Heart left ventricle (tissue), 13 donors: Measurements from ENCODE around the gene TBCD.

Experiments
- POLR2A ChIP-seq, 2 donors: fragments of 450-650 bp; IDR thresholded peaks; one replicate each; pipeline ENCODE4 v1.6.1; 2017; ENCODE audit warnings: antibody characterized with exemption in 2 of 2, mild to moderate bottlenecking in 2 of 2, moderate library complexity in 2 of 2
- TF ChIP-seq, protein P1 (sequence below), 12 donors: fragments of 200-600 bp; sonication (generic) in 4 of 12; IDR thresholded peaks; one replicate each; pipeline versions ENCODE4 v1.5.0 to v1.8.0; 2018 to 2022; ENCODE audit warnings: antibody characterized with exemption in 12 of 12, mild to moderate bottlenecking in 5 of 12
- donor health status: ischemic (EF 13 %, LVEDD 7.1; RV severe dilation, severe dysfunction).
- donor health status: DM: no; HTN: yes; CAD: no.
- donor health status: DM: no; HTN: no; CAD: no.
- donor health status: ischemic (EF 25% LVEDD 6.9; RV normal size, moderate dysfunction).
- donor health status: ischemic (EF 25% LVEDD 5.7; RV mildly dilated, moderate dysfunction).
- donor health status: ischemic (EF 35%, LVEDD 5.7; RV mildly dilated, moderate dysfunction).
- donor health status: nonischemic (EF 11% LVEDD 7.7; RV severe dilation, severe dysfunction).
- donor health status: DM: yes; HTN: yes; CAD: no.
- donor health status: PGD.
- donor health status: ischemic (EF 29% LVEDD 5.4; RV normal size, mild dysfunction).
- donor health status: nonischemic (EF 23%, LVEDD 6.1; RV moderate dilation, normal function).

DNA sequence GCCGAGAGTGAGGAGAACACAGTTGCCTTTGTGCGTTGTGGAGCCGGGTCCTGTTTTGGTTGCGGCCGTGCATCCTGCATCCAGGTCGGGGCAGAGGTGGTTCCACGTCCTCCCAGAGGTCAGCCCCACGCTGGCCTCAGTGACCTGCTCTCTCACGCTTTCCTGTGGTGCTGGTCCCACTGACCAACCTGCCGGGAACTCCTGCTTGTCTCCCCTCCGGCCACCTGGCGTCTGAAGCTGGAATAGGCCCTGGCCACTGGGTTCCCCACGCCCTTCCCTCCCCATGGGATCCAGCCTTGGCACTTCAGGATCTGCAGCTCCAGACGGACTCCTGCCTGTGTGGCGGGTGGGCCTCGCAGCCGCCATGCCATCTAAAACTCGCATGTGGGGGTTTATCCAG lies 173.5 kb downstream of the TBCD start:
- TF ChIP-seq, protein P1, sequence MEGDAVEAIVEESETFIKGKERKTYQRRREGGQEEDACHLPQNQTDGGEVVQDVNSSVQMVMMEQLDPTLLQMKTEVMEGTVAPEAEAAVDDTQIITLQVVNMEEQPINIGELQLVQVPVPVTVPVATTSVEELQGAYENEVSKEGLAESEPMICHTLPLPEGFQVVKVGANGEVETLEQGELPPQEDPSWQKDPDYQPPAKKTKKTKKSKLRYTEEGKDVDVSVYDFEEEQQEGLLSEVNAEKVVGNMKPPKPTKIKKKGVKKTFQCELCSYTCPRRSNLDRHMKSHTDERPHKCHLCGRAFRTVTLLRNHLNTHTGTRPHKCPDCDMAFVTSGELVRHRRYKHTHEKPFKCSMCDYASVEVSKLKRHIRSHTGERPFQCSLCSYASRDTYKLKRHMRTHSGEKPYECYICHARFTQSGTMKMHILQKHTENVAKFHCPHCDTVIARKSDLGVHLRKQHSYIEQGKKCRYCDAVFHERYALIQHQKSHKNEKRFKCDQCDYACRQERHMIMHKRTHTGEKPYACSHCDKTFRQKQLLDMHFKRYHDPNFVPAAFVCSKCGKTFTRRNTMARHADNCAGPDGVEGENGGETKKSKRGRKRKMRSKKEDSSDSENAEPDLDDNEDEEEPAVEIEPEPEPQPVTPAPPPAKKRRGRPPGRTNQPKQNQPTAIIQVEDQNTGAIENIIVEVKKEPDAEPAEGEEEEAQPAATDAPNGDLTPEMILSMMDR (IDR thresholded peaks at IDR 0.05), result no peak
- no peak for TF ChIP-seq POLR2A (IDR thresholded peaks at IDR 0.05)
